H9 (cell line): ENCODE data around the gene HOXD13. TPM values are rescaled to one million over a fixed set of nuclear protein-coding genes. Genes with fewer than 3 reads are reported as not detected.
A peak's percentile ranks its signal among the peaks of the same experiment; 100 is the strongest.

Source experiments
- DNase-seq: peaks from one replicate; pipeline ENCODE4 v3.0.0-alpha.2; 2017
- H2AFZ ChIP-seq: one replicate; pipeline ENCODE4 v1.6.1; 2013; ENCODE audit warnings: mild to moderate bottlenecking, low read length, control low read depth, moderate library complexity
- H2AK5ac ChIP-seq: 2 replicates; pipeline ENCODE4 v1.6.1; 2013; ENCODE audit warnings: low read length, control low read depth, mixed read lengths; ENCODE audit not compliant: insufficient read length
- H2BK120ac ChIP-seq: one replicate; pipeline ENCODE4 v1.6.1; 2013; ENCODE audit warnings: low read depth, mild to moderate bottlenecking, low read length, control low read depth, inconsistent platforms; ENCODE audit not compliant: poor library complexity, severe bottlenecking
- H2BK12ac ChIP-seq: 2 replicates; pipeline ENCODE4 v1.6.1; 2013; ENCODE audit warnings: low read length, control low read depth, mixed read lengths, low read depth; ENCODE audit not compliant: insufficient read length
- H2BK15ac ChIP-seq: 2 replicates; pipeline ENCODE4 v1.6.1; 2013; ENCODE audit warnings: low read depth, low read length, control low read depth
- H2BK20ac ChIP-seq: one replicate; pipeline ENCODE4 v1.6.1; 2013; ENCODE audit warnings: low read depth, mild to moderate bottlenecking, low read length, control low read depth, inconsistent platforms; ENCODE audit not compliant: poor library complexity, severe bottlenecking
- H2BK5ac ChIP-seq: 2 replicates; pipeline ENCODE4 v1.6.1; 2013; ENCODE audit warnings: low read length, control low read depth, mixed read lengths; ENCODE audit not compliant: insufficient read length
- H3K14ac ChIP-seq: 2 replicates; pipeline ENCODE4 v1.6.1; 2013; ENCODE audit warnings: low read length, control low read depth; ENCODE audit not compliant: insufficient read depth
- H3K18ac ChIP-seq: 2 replicates; pipeline ENCODE4 v1.6.1; 2013; ENCODE audit warnings: low read depth, mild to moderate bottlenecking, mixed read lengths, low read length, control low read depth; ENCODE audit not compliant: insufficient read length
- H3K23ac ChIP-seq: 2 replicates; pipeline ENCODE4 v1.6.1; 2013; ENCODE audit warnings: low read length, control low read depth, mixed read lengths, low read depth; ENCODE audit not compliant: insufficient read length
- H3K23me2 ChIP-seq: 2 replicates; pipeline ENCODE4 v1.6.1; 2013; ENCODE audit warnings: low read depth, mild to moderate bottlenecking, mixed read lengths, low read length, control low read depth; ENCODE audit not compliant: insufficient read length, poor library complexity, severe bottlenecking
- H3K27ac ChIP-seq: 2 replicates; pipeline ENCODE4 v1.5.1; 2013; ENCODE audit warnings: low read length, control low read depth, mixed read lengths, low read depth; ENCODE audit not compliant: insufficient read length
- H3K27me3 ChIP-seq: 2 replicates; pipeline ENCODE4 v1.6.1; 2013; ENCODE audit warnings: low read length, control low read depth, inconsistent platforms; ENCODE audit not compliant: insufficient read depth
- H3K4ac ChIP-seq: 2 replicates; pipeline ENCODE4 v1.6.1; 2013; ENCODE audit warnings: low read depth, mild to moderate bottlenecking, control low read depth, inconsistent platforms, low read length, moderate library complexity
- H3K4me1 ChIP-seq: 2 replicates; pipeline ENCODE4 v1.6.1; 2013; ENCODE audit warnings: low read length, control low read depth, inconsistent platforms; ENCODE audit not compliant: insufficient read depth
- H3K4me2 ChIP-seq: 2 replicates; pipeline ENCODE4 v1.6.1; 2013; ENCODE audit warnings: low read length, control low read depth, mixed read lengths; ENCODE audit not compliant: insufficient read length, insufficient read depth
- H3K56ac ChIP-seq: 2 replicates; pipeline ENCODE4 v1.6.1; 2013; ENCODE audit warnings: low read depth, mild to moderate bottlenecking, mixed read lengths, low read length, control low read depth; ENCODE audit not compliant: insufficient read length
- H3K79me1 ChIP-seq: 2 replicates; pipeline ENCODE4 v1.6.1; 2013; ENCODE audit warnings: low read depth, mild to moderate bottlenecking, moderate library complexity, low read length, control low read depth, inconsistent platforms; ENCODE audit not compliant: insufficient read depth, poor library complexity, severe bottlenecking
- H3K79me2 ChIP-seq: 2 replicates; pipeline ENCODE4 v1.6.1; 2013; ENCODE audit warnings: low read length, control low read depth, inconsistent platforms; ENCODE audit not compliant: insufficient read depth
- H3K9ac ChIP-seq: 2 replicates; pipeline ENCODE4 v1.6.1; 2013; ENCODE audit warnings: low read length, control low read depth, mixed read lengths; ENCODE audit not compliant: insufficient read length; ENCODE audit errors: extremely low read depth
- H3K9me3 ChIP-seq: one replicate; pipeline ENCODE4 v1.6.1; 2013; ENCODE audit warnings: low read depth, low read length, inconsistent platforms; ENCODE audit not compliant: control insufficient read depth
- H3T11ph ChIP-seq: one replicate; pipeline ENCODE4 v1.6.1; 2013; ENCODE audit warnings: mild to moderate bottlenecking, low read length, control low read depth, inconsistent platforms
- H4K20me1 ChIP-seq: one replicate; pipeline ENCODE4 v1.6.1; 2013; ENCODE audit not compliant: control insufficient read depth, insufficient read length, insufficient read depth
- H4K5ac ChIP-seq: 2 replicates; pipeline ENCODE4 v1.6.1; 2013; ENCODE audit warnings: low read depth, mild to moderate bottlenecking, mixed read lengths, low read length, control low read depth; ENCODE audit not compliant: insufficient read length
- H4K8ac ChIP-seq: replicated peaks from 2 replicates; pipeline ENCODE4 v1.6.1; 2013; ENCODE audit warnings: low read length, control low read depth, mixed read lengths, low read depth; ENCODE audit not compliant: insufficient read length
- H4K91ac ChIP-seq: 2 replicates; pipeline ENCODE4 v1.6.1; 2013; ENCODE audit warnings: low read depth, mild to moderate bottlenecking, moderate library complexity, mixed read lengths, low read length, control low read depth; ENCODE audit not compliant: insufficient read length
- H3K27ac Mint-ChIP-seq, 3 experiments: 2 replicates in 2 of 3; 3 replicates in 1 of 3; pipeline ENCODE4 v1.8.0; 2020 to 2021; ENCODE audit warnings: mixed read lengths in 3 of 3, mild to moderate bottlenecking in 1 of 3, moderate library complexity in 1 of 3
- H3K27me3 Mint-ChIP-seq: 2 replicates; pipeline ENCODE4 v1.8.0; 2021; ENCODE audit warnings: low read depth, mild to moderate bottlenecking, moderate library complexity, mixed read lengths
- H3K36me3 Mint-ChIP-seq, 3 experiments: 2 replicates in 2 of 3; 3 replicates in 1 of 3; pipeline ENCODE4 v1.8.0; 2020 to 2021; ENCODE audit warnings: low read depth in 3 of 3, mixed read lengths in 3 of 3; ENCODE audit not compliant: insufficient read depth in 1 of 3
- H3K4me1 Mint-ChIP-seq, 2 experiments: 2 replicates each; pipeline ENCODE4 v1.8.0; 2020; ENCODE audit warnings: mixed read lengths in 2 of 2
- H3K4me3 Mint-ChIP-seq, 2 experiments: 2 replicates in 1 of 2; 3 replicates in 1 of 2; pipeline ENCODE4 v1.8.0; 2020 to 2021; ENCODE audit warnings: mild to moderate bottlenecking in 2 of 2, mixed read lengths in 2 of 2, moderate library complexity in 1 of 2
- H3K9me3 Mint-ChIP-seq, 2 experiments: 2 replicates in 1 of 2; 3 replicates in 1 of 2; pipeline ENCODE4 v1.8.0; 2020; ENCODE audit warnings: mild to moderate bottlenecking in 2 of 2, mixed read lengths in 2 of 2, moderate library complexity in 1 of 2
- WGBS: extraction: QIAGEN DNeasy Blood & Tissue Kit; methylation state at CpG from one replicate; pipeline ENCODE4 v1.1.7; 2013; ENCODE audit warnings: missing lambda C conversion rate, low lambda C conversion rate, mixed read lengths; ENCODE audit not compliant: insufficient read length; ENCODE audit errors: extremely low coverage; 5-methylcytosine and 5-hydroxymethylcytosine counted together
- total RNA-seq: library from RNA; stranded (reverse); gene quantifications from 2 replicates; pipeline ENCODE4 v1.2.1, GENCODE V29; 2021
- TF ChIP-seq, protein P1 (sequence below): fragments of 200-600 bp; sonication (generic); conservative IDR thresholded peaks from 3 replicates; pipeline ENCODE4 v1.8.0; 2021; ENCODE audit warnings: antibody characterized with exemption, mild to moderate bottlenecking

Gene HOXD13
- total RNA-seq, 1 experiment from 2014 or later = not detected

GRCh38 chr2:176117823-176118371 is 25.4 kb downstream of the HOXD13 start:
- no CpG with 5 or more reads among the region's 11 CpGs for WGBS
- Mint-ChIP-seq H3K4me1 (peaks cover 0 to 11% of the 10 kb centered on the region in 2 experiments; a peak in 2 of 4 replicates), H3K36me3 (peaks cover 0 to 3% (median 0%) of the 10 kb centered on the region in 3 experiments; a peak in 2 of 7 replicates), H3K27me3 (peaks cover 100% of the 10 kb centered on the region), H3K9me3 (peaks cover 10 to 23% of the 10 kb centered on the region in 2 experiments), H3K4me3 (peak overlapping the region in 1 of 2 experiments; percentile 9; a peak in 1 of 5 replicates), H3K27ac (no peak overlapping the region)
- H3K4me1 ChIP-seq = no peaks in the 10 kb centered on the region
- peaks cover 4% of the 10 kb centered on the region for H4K20me1 ChIP-seq
- H3K9ac ChIP-seq = no peak overlapping the region
- H3K79me1 ChIP-seq = no peaks in the 10 kb centered on the region
- H4K91ac ChIP-seq = no peak overlapping the region
- no peak overlapping the region for H2BK20ac ChIP-seq
- no peak overlapping the region for H3T11ph ChIP-seq
- peaks cover 98% of the 10 kb centered on the region for H3K27me3 ChIP-seq
- no peak overlapping the region for H3K18ac ChIP-seq
- H2BK120ac ChIP-seq = no peak overlapping the region
- no peak overlapping the region for H2AFZ ChIP-seq
- H3K14ac ChIP-seq = no peak overlapping the region
- H3K9me3 ChIP-seq = no peaks in the 10 kb centered on the region
- peaks cover 2% of the 10 kb centered on the region for H3K23me2 ChIP-seq
- no peak overlapping the region for H3K4me2 ChIP-seq
- peak; percentile 17 for DNase-seq
- no peak overlapping the region for H2BK12ac ChIP-seq
- H3K27ac ChIP-seq = no peak overlapping the region
- H3K79me2 ChIP-seq = no peaks in the 10 kb centered on the region
- no peak overlapping the region for H3K23ac ChIP-seq
- no peak overlapping the region for H4K5ac ChIP-seq
- TF ChIP-seq, protein P1, sequence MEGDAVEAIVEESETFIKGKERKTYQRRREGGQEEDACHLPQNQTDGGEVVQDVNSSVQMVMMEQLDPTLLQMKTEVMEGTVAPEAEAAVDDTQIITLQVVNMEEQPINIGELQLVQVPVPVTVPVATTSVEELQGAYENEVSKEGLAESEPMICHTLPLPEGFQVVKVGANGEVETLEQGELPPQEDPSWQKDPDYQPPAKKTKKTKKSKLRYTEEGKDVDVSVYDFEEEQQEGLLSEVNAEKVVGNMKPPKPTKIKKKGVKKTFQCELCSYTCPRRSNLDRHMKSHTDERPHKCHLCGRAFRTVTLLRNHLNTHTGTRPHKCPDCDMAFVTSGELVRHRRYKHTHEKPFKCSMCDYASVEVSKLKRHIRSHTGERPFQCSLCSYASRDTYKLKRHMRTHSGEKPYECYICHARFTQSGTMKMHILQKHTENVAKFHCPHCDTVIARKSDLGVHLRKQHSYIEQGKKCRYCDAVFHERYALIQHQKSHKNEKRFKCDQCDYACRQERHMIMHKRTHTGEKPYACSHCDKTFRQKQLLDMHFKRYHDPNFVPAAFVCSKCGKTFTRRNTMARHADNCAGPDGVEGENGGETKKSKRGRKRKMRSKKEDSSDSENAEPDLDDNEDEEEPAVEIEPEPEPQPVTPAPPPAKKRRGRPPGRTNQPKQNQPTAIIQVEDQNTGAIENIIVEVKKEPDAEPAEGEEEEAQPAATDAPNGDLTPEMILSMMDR = no peak
- H3K4ac ChIP-seq = no peak overlapping the region
- no peak overlapping the region for H2BK5ac ChIP-seq
- H2AK5ac ChIP-seq = no peak overlapping the region
- no peak overlapping the region for H3K56ac ChIP-seq
- H4K8ac ChIP-seq = no peak overlapping the region
- no peak overlapping the region for H2BK15ac ChIP-seq
